Lung (tissue), 12 donors: ENCODE results near the gene TENM4. TPM values are rescaled to one million over a fixed set of nuclear protein-coding genes. Genes with fewer than 3 reads are reported as not detected.

Source experiments
- ATAC-seq: fragments of 200-7000 bp; cut with Tn5 transposase; one replicate; pipeline ENCODE4 v1.9.1; 2020; ENCODE audit warnings: moderate number of reproducible peaks; ENCODE audit not compliant: insufficient read depth, low FRiP score
- DNase-seq, 3 donors: peaks; one replicate each; pipeline ENCODE4 v3.0.0-alpha.2; 2013 to 2017
- H3K27ac ChIP-seq, 2 donors: one replicate each; pipeline ENCODE4 v1.5.1; 2013; ENCODE audit warnings: mild to moderate bottlenecking in 2 of 2, moderate library complexity in 2 of 2, control low read depth in 1 of 2, inconsistent platforms in 1 of 2, low read depth in 1 of 2, low read length in 1 of 2
- H3K27me3 ChIP-seq, 3 donors: one replicate each; pipeline ENCODE4 v1.5.1; 2013; ENCODE audit warnings: low read length in 2 of 3; ENCODE audit not compliant: control insufficient read depth in 3 of 3, insufficient read depth in 3 of 3
- H3K36me3 ChIP-seq, 4 donors: one replicate each; pipeline ENCODE4 v1.5.1; 2013; ENCODE audit warnings: low read length in 4 of 4, mild to moderate bottlenecking in 1 of 4, moderate library complexity in 1 of 4; ENCODE audit not compliant: control insufficient read depth in 4 of 4, insufficient read depth in 4 of 4
- H3K4me1 ChIP-seq, 5 donors: one replicate each; pipeline ENCODE4 v1.5.1; 2013; ENCODE audit warnings: low read length in 5 of 5, mild to moderate bottlenecking in 2 of 5, moderate library complexity in 1 of 5; ENCODE audit not compliant: control insufficient read depth in 5 of 5, insufficient read depth in 5 of 5
- H3K4me3 ChIP-seq: one replicate; pipeline ENCODE4 v1.5.1; 2013; ENCODE audit warnings: mild to moderate bottlenecking, control low read depth, moderate library complexity
- H3K9ac ChIP-seq, 2 donors: one replicate each; pipeline ENCODE4 v1.5.1; 2013; ENCODE audit warnings: low read length in 2 of 2, control low read depth in 1 of 2; ENCODE audit not compliant: insufficient read depth in 1 of 2
- H3K9me3 ChIP-seq, 4 donors: one replicate each; pipeline ENCODE4 v1.5.1; 2013; ENCODE audit warnings: low read length in 3 of 4, mild to moderate bottlenecking in 1 of 4, moderate library complexity in 1 of 4; ENCODE audit not compliant: control insufficient read depth in 4 of 4, insufficient read depth in 3 of 4
- WGBS, 2 donors: extraction: QIAGEN DNeasy Blood & Tissue Kit; methylation state at CpG; one replicate each; pipeline ENCODE4 v1.1.7; 2013; 5-methylcytosine and 5-hydroxymethylcytosine counted together
- polyA plus RNA-seq, 2 donors: library from polyadenylated mRNA; stranded (reverse); fragments of 200-250 nt; gene quantifications; one replicate each; pipeline ENCODE4 v1.2.1, GENCODE V29; 2013
- total RNA-seq, 2 donors: library from RNA; depleted of rRNA in 1 of 2; stranded (reverse); fragments of >200 nt in 1 of 2; gene quantifications; one replicate each; pipeline ENCODE4 v1.2.1, GENCODE V29; 2014 to 2021
- TF ChIP-seq, protein P1 (sequence below): IDR thresholded peaks from 2 replicates; pipeline ENCODE4 v1.5.1; 2012; ENCODE audit warnings: mild to moderate bottlenecking; ENCODE audit errors: control extremely low read depth, extremely low read depth
- donor health status: control.
- donor health status: control.
- donor health status: Bipolar disorder and iron deficiency.
- donor health status: healthy.
- donor health status: DM: yes; HTN: yes; CAD: no.

The TENM4 gene
- total and polyA plus RNA-seq, 4 donors = 0.28 to 16.4 (median 3.2) TPM

DNA sequence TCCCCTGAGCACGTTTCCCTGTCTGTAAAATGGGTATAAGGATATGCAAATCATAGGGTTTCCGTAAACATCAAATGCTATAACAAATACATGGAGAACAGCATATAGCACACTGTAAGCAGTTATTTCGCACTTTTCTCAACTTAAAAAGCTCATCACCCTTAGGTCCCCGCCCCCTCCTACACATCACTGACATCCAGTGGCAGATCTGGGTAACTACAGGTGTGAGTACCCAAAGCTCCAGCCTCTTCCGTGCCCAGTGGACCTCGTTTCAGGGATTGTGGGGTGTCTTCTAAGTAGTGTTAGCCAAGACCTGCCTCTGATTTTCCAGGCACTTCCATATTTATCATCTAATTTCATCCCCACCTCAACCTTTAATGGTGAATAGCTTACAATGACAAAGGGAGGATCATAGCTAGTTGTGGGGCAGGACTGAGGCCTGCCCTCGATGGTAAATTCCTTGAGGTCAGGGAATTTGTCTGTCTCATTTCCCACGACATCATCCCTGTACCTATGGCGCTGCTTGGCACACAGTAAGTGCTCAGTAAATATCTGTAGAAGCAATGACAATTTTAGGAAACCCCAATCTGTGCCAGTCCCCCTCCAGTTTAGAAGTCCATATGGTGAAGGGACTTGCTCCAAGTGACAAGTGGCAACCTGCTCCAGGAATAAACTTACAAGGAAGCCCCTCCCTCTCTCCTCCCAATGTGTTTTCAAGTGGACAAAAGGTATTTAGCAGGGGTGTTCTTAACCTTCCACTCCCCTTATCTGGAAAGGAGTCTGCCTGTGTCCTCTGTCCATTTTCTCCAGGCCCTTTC lies 340.5 kb downstream of the TENM4 start:
- ATAC-seq (peak; percentile 67), DNase-seq (peak in 2 of 3 donors; percentile 56 to 65)
- 34 to 39% methylated on average over 9 of the region's 9 CpGs for WGBS, 2 donors

GRCh38 chr11:79098146-79098545 lies 342.7 kb downstream of the TENM4 start:
- Histone ChIP-seq H3K9ac (no peak overlapping the region), H3K27me3 (no peaks in the 10 kb centered on the region), H3K27ac (no peak overlapping the region), H3K36me3 (no peaks in the 10 kb centered on the region), H3K4me3 (no peak overlapping the region), H3K4me1 (peaks cover 0 to 54% (median 7%) of the 10 kb centered on the region in 5 donors), H3K9me3 (peaks cover 0 to 3% (median 0%) of the 10 kb centered on the region in 4 donors)
- 10 to 29% methylated on average over 2 of the region's 2 CpGs for WGBS, 2 donors
- DNase-seq (no peak), ATAC-seq (no peak)
- TF ChIP-seq, protein P1, sequence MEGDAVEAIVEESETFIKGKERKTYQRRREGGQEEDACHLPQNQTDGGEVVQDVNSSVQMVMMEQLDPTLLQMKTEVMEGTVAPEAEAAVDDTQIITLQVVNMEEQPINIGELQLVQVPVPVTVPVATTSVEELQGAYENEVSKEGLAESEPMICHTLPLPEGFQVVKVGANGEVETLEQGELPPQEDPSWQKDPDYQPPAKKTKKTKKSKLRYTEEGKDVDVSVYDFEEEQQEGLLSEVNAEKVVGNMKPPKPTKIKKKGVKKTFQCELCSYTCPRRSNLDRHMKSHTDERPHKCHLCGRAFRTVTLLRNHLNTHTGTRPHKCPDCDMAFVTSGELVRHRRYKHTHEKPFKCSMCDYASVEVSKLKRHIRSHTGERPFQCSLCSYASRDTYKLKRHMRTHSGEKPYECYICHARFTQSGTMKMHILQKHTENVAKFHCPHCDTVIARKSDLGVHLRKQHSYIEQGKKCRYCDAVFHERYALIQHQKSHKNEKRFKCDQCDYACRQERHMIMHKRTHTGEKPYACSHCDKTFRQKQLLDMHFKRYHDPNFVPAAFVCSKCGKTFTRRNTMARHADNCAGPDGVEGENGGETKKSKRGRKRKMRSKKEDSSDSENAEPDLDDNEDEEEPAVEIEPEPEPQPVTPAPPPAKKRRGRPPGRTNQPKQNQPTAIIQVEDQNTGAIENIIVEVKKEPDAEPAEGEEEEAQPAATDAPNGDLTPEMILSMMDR = no peak

More for the DNA sequence above, 340.5 kb downstream of the TENM4 start:
- TF ChIP-seq, protein P1 = peak; percentile 38
- Histone ChIP-seq H3K4me1 (peaks cover 0 to 49% (median 7%) of the 10 kb centered on the region in 5 donors), H3K27ac (no peak overlapping the region), H3K36me3 (no peaks in the 10 kb centered on the region), H3K4me3 (no peak overlapping the region), H3K27me3 (no peaks in the 10 kb centered on the region), H3K9ac (no peak overlapping the region), H3K9me3 (no peaks in the 10 kb centered on the region)

DNA sequence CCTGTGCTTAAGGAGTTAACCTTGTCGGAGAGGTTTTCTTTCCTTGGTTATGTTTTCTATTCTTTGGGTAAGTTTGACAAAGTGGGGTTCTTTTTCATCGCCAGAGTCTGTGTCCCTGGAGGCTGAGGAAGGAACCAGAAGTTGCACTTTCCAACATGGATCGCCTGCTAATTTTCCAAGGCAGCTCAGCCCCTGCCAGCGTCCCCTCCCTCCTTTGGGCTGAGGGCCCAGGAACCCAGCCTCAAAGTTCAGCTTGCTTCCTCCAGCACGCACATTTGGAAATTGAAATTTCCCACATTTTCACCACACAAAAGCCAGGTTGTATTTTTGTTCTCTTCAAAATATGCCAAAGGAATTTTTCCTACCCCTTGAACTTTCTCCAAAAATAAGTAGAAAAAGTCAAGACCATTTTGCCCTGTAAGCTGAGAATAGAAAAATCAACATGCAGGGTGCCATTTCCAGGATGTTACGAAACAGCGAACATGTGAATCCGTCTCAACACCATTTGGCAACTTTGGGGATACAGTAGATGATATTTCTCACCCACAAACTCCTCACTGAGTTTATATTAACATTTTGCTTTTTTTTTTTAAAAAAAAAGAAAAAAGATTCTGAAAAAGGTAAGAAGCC lies 343.5 kb downstream of the TENM4 start:
- ATAC-seq = no peak
- H3K27ac ChIP-seq = no peak overlapping the region

More for the DNA sequence above, 343.5 kb downstream of the TENM4 start:
- Histone ChIP-seq H3K4me1 (peaks cover 0 to 46% (median 7%) of the 10 kb centered on the region in 5 donors), H3K9ac (no peak overlapping the region), H3K27me3 (no peaks in the 10 kb centered on the region), H3K4me3 (no peak overlapping the region), H3K9me3 (peaks cover 0 to 3% (median 0%) of the 10 kb centered on the region in 4 donors), H3K36me3 (no peaks in the 10 kb centered on the region)
- TF ChIP-seq, protein P1 = no peak
- 50 to 55% methylated on average over 8 of the region's 8 CpGs for WGBS, 2 donors
- peak; percentile 56 to 86 (median 66) for DNase-seq
